Spinal cord (tissue), 10 donors: Measurements from ENCODE around the gene NUP98. TPM values are rescaled to one million over a fixed set of nuclear protein-coding genes. Genes with fewer than 3 reads are reported as not detected.
A peak's percentile ranks its signal among the peaks of the same experiment; 100 is the strongest.

Experiments
- DNase-seq, 6 donors: peaks; one replicate each; pipeline versions ENCODE4 v3.0.0 to v3.0.0-alpha.2; 2013 to 2015; ENCODE audit warnings: low spot score in 6 of 6, low read depth in 4 of 6
- H3K27ac ChIP-seq: one replicate; pipeline ENCODE4 v1.5.1; 2013; ENCODE audit warnings: low read depth, low read length, control low read depth
- H3K27me3 ChIP-seq: one replicate; pipeline ENCODE4 v1.6.1; 2013; ENCODE audit warnings: low read length; ENCODE audit not compliant: control insufficient read depth, insufficient read depth
- H3K36me3 ChIP-seq: one replicate; pipeline ENCODE4 v1.6.1; 2013; ENCODE audit warnings: low read length; ENCODE audit not compliant: control insufficient read depth, insufficient read depth
- H3K4me1 ChIP-seq: one replicate; pipeline ENCODE4 v1.6.1; 2013; ENCODE audit warnings: low read length; ENCODE audit not compliant: control insufficient read depth, insufficient read depth
- H3K4me3 ChIP-seq: one replicate; pipeline ENCODE4 v1.5.1; 2013; ENCODE audit warnings: low read depth, low read length, control low read depth
- H3K9me3 ChIP-seq: one replicate; pipeline ENCODE4 v1.6.1; 2013; ENCODE audit warnings: low read length; ENCODE audit not compliant: control insufficient read depth, insufficient read depth
- WGBS: methylation state at CpG from one replicate; pipeline ENCODE4 v1.1.5; 2013; ENCODE audit warnings: missing lambda C conversion rate; ENCODE audit not compliant: insufficient coverage; 5-methylcytosine and 5-hydroxymethylcytosine counted together
- polyA plus RNA-seq, 2 donors: library from polyadenylated mRNA; unstranded; fragments of 120-200 nt; gene quantifications; one replicate each; pipeline ENCODE4 v1.2.1, GENCODE V29; 2013; ENCODE audit not compliant: insufficient read length in 2 of 2
- total RNA-seq, 2 donors: library from RNA; depleted of rRNA in 1 of 2; stranded (reverse); fragments of 120-200 nt in 1 of 2; fragments of >200 nt in 1 of 2; gene quantifications; one replicate each; pipeline versions ENCODE4 v1.2.3 to v1.2.4, GENCODE V29; 2013 to 2014
- donor health status: healthy.

The NUP98 gene
- total and polyA plus RNA-seq, 4 donors, result 36.0 to 72.7 (median 52.1) TPM

DNA sequence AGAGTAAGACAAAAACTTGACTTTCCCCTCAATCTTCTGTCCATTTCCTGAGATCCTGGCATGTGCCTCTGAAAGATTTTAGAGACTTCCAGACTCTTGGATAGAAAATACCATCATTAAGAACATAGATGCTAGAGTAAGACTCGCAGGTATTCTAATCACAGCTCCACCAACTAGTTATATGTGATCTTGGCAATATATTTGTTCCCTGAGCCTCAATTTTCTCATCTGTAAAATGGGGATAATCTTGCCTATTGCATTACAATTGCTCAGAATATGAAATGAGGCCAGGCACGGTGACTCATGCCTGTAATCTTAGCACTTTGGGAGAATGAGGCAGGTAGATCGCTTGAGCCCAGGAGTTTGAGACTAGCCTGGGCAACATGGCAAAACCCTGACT is 32.7 kb upstream of the NUP98 start:
- Histone ChIP-seq H3K27ac (no peak overlapping the region), H3K36me3 (peaks cover 28% of the 10 kb centered on the region), H3K4me1 (peaks cover 14% of the 10 kb centered on the region), H3K9me3 (no peaks in the 10 kb centered on the region), H3K4me3 (no peak overlapping the region), H3K27me3 (no peaks in the 10 kb centered on the region)
- DNase-seq, result no peak
- WGBS, result 100% methylated on average over 2 of the region's 3 CpGs

DNA sequence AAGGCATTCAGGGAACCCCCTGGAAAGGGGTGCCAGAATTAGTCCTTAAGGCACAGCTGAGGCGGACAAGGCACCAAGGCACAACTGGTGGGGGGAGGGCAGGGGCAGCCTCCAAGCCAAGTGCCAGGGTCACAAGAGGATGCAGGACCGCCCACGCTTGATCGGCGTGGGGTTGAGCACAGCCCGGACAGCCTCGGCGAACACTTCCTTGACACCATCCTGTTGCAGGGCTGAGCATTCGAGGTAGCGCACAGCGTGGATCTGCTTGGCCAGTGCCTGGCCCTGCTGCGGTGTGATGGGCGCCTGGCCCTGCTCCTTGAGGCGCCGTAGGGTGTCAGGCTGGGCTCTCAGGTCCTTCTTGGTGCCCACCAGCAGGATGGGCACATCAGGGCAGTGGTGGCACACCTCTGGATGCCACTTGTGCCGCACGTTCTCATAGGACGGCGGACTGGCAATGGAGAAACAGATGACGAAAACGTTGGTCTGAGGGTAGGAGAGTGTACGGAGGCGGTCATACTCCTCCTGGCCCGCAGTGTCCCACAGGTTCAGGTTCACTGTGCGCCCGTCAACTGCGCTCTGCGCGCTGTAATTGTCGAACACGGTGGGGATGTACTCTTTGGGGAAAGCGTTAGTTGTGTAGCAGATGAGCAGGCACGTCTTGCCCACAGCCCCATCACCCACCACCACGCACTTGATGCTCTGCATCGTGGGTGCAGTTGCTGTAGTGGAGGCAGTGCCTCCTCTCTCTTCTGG is 30.3 kb upstream of the NUP98 start:
- Histone ChIP-seq H3K4me1 (peaks cover 14% of the 10 kb centered on the region), H3K4me3 (no peak overlapping the region), H3K36me3 (peaks cover 36% of the 10 kb centered on the region), H3K9me3 (no peaks in the 10 kb centered on the region), H3K27me3 (no peaks in the 10 kb centered on the region), H3K27ac (peak overlapping the region; percentile 15)
- 91% methylated on average over 25 of the region's 35 CpGs for WGBS
- no peak for DNase-seq

DNA sequence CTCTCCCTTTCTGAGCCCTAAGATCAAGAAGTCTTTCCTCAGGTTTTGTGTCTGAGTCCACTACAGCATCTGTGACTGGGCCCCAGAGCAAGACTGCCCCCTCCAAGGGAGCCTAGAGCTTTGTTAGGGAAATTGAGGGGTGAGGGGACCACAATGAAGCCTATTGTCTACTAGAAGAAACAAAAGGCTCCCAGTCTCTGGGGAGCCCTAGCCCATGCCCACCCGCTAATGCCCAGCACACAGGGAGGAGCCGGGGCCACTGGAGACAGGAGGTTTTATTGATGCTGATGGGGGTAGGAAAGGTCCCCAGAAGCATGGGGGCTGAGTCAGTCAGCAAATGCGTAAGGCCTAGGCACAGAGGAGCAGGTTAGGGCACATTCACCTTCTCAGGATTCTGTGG is 29.4 kb upstream of the NUP98 start:
- Histone ChIP-seq H3K4me1 (peaks cover 14% of the 10 kb centered on the region), H3K27ac (peak overlapping the region; percentile 15), H3K36me3 (peaks cover 36% of the 10 kb centered on the region), H3K9me3 (no peaks in the 10 kb centered on the region), H3K27me3 (no peaks in the 10 kb centered on the region), H3K4me3 (no peak overlapping the region)
- peak in 1 of 6 donors; percentile 40 for DNase-seq
- 48% methylated on average over 3 of the region's 3 CpGs for WGBS

DNA sequence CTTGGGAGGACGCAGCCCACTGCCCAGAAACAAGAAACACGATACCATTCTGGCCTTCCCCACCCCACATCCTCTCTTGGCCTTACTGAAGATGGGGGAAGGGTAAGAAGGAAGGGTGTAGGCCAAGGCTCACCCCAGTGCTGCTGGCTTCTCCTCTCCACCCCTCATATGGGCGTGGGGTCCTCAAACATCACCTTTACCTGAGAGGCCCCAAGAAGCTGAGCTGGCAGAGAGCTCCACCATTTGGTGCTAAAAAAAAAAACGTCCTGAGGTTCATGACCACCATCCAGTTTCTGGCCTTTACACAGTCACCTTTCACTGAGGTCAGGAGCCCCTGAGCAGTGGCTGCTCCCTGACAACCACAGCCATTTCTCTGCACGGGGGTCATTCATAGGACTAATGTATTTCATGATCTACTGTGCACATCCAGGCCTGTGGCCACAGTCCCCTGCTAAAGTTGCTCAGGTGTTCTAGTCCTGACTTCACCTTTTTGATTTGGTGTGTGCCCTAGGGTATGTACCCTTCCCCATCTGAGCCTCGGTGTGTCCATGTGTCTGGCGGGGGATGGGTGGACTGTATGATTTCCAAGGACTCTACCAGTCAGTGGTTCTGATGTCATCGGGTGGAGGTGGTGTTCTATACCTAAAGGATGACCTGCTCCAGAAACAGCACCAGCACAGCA is 28.3 kb upstream of the NUP98 start:
- 81% methylated on average over 3 of the region's 8 CpGs for WGBS
- Histone ChIP-seq H3K27ac (no peak overlapping the region), H3K9me3 (no peaks in the 10 kb centered on the region), H3K4me1 (peaks cover 14% of the 10 kb centered on the region), H3K36me3 (peaks cover 38% of the 10 kb centered on the region), H3K4me3 (no peak overlapping the region), H3K27me3 (no peaks in the 10 kb centered on the region)
- DNase-seq, result no peak

DNA sequence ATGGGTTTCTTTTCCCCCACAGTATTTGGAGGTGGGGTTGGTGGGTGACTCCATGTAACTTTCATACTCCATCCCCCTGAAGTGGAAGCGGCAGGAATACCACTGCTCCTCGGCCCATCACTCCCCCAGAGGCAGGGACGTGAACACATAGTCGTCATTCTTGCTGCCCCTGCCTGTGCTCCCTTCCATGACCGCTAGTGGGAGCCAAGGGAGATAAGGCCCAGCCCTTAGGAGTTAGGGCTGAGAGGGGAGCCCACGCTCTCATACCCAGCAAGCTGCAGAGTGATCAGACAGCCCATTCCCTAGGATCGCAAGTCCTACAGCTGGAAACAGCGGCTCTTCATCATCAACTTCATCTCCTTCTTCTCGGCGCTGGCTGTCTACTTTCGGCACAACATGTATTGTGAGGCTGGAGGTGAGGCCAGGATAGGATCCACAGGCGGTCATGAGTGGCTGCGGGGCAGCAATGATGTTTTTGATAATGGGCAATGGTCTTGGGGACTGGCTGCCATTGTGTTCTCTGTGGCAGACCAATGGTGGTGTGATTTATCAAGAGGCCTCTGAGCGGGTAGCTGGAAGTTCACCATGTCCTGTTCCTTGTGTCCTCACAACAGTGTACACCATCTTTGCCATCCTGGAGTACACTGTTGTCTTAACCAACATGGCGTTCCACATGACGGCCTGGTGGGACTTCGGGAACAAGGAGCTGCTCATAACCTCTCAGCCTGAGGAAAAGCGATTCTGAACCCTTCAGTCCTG is 27.5 kb upstream of the NUP98 start:
- Histone ChIP-seq H3K4me1 (peaks cover 14% of the 10 kb centered on the region), H3K36me3 (peaks cover 38% of the 10 kb centered on the region), H3K27me3 (no peaks in the 10 kb centered on the region), H3K9me3 (no peaks in the 10 kb centered on the region), H3K4me3 (no peak overlapping the region), H3K27ac (no peak overlapping the region)
- 71% methylated on average over 9 of the region's 18 CpGs for WGBS
- DNase-seq, result no peak

DNA sequence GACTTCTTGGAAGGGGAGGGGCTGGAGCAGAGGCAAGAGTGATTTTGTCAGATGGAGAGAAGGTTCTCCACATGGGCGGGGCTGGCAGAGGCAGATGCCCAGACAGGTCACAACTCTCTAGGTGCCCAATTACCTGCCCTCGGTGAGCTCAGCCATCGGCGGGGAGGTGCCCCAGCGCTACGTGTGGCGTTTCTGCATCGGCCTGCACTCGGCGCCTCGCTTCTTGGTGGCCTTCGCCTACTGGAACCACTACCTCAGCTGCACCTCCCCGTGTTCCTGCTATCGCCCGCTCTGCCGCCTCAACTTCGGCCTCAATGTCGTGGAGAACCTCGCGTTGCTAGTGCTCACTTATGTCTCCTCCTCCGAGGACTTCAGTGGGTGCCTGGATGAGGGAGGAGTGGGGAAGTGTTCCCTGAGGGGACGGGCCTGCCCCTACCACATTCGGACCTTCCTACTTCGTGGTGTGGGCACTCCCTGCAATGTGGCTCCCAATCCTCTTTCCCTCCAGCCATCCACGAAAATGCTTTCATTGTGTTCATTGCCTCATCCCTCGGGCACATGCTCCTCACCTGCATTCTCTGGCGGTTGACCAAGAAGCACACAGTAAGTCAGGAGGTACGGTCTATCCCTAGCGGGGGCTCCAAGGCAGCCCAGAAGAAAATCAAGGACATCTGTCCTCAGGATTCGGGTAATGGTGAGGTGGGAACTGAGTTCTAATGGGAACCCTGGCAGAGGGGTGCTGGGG is 26.6 kb upstream of the NUP98 start:
- Histone ChIP-seq H3K27me3 (no peaks in the 10 kb centered on the region), H3K4me1 (peaks cover 14% of the 10 kb centered on the region), H3K4me3 (no peak overlapping the region), H3K27ac (no peak overlapping the region), H3K9me3 (no peaks in the 10 kb centered on the region), H3K36me3 (peaks cover 35% of the 10 kb centered on the region)
- 95% methylated on average over 16 of the region's 30 CpGs for WGBS
- no peak for DNase-seq

DNA sequence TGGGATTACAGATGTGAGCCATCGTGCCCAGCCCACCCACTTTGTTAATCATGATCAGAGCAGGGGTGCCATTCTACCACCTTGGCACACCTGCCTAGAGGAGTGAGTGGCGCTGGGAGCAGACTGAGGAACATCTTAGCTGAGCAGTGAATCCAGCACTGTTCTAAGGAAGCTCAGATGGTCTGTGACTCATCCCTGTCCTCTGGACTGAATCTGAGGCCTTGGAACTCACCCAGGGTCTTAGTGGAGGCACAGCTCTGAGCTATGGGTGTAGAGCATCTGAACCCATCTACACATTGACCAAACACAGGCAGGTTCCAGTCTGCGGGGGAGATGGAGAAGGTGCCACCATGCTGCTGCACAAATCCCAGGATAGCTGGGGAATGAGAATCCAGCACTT is 25.9 kb upstream of the NUP98 start:
- Histone ChIP-seq H3K4me3 (no peak overlapping the region), H3K9me3 (no peaks in the 10 kb centered on the region), H3K4me1 (peaks cover 14% of the 10 kb centered on the region), H3K27me3 (no peaks in the 10 kb centered on the region), H3K27ac (no peak overlapping the region), H3K36me3 (peaks cover 35% of the 10 kb centered on the region)
- 93% methylated on average over 3 of the region's 3 CpGs for WGBS
- no peak for DNase-seq

DNA sequence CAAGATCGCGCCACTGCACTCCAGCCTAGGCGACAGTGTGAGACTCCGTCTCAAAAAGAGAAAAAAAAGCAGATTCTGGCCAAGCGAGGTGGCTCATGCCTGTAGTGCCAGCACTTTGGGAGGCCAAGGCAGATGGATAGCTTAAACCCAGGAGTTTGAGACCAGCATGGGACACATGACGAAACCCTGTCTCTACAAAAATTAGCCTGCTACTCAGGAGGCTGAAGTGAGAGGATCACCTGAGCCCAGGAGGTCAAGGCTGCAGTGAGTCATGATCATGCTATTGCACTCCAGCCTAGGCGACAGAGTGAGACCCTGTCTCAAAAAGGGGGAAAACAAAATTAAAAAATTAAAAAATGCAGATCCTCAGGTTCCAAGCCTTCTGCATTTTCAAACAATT is 25.0 kb upstream of the NUP98 start:
- peaks cover 7% of the 10 kb centered on the region for H3K4me1 ChIP-seq
- no peaks in the 10 kb centered on the region for H3K9me3 ChIP-seq
- H3K4me3 ChIP-seq, result no peak overlapping the region
- no peaks in the 10 kb centered on the region for H3K27me3 ChIP-seq
- 92% methylated on average over 7 of the region's 7 CpGs for WGBS
- no peak for DNase-seq
- no peak overlapping the region for H3K27ac ChIP-seq
- H3K36me3 ChIP-seq, result peaks cover 29% of the 10 kb centered on the region

DNA sequence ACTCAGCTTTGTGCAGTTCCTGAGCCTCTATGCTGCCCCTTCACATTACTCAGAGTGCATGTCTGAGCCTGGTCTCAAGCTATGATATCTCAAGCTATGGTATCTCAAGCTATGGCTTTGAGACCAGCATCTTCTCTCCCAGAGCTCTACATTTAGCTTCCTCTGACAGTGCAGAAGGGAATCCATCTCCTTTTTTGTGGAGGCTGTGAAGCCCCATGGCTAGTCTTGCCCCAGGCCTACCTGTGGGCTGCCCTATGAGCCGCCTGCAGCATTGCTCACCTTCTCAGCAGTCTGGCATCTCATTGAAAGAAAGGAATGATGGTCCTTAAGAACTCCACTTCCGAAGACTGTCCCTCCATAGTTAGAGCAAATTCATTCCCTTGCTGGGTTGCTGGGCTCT is 23.6 kb upstream of the NUP98 start:
- WGBS, result 94% methylated on average over 2 of the region's 2 CpGs
- Histone ChIP-seq H3K27me3 (no peaks in the 10 kb centered on the region), H3K4me1 (no peaks in the 10 kb centered on the region), H3K9me3 (no peaks in the 10 kb centered on the region), H3K27ac (no peak overlapping the region), H3K36me3 (peaks cover 25% of the 10 kb centered on the region), H3K4me3 (no peak overlapping the region)
- no peak for DNase-seq
